HG02884 (cell line): ENCODE data around the gene ATP11A.
"Not testable (repeated sequence)": the region's sequence is repeated elsewhere in the genome, so short reads cannot be mapped to it uniquely, and the experiment has no call there.

Source experiments
- ATAC-seq: cut with Tn5 transposase; IDR thresholded peaks from one replicate; pipeline ENCODE4 v1.9.1; 2021; ENCODE audit warnings: mild to moderate bottlenecking, moderate library complexity; ENCODE audit not compliant: unreplicated experiment

The ATP11A gene

DNA sequence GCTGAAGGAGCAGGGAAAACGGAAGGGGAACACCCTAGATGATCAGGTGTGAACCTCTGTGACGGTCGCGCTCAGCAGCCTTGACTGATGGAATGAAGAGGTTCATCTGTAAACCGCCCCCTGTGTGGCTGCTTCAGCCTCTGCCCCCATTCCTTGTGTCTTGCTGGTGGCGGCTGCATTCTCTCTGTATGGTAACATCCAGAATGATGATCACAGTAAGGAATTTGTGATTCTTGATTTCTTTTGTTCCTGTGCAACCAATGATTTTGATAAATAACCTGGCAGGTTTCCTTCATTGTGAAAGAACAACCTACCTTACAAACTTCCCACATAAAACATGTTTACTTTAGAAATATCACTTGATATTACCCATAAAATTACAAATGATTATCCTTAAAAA, 160.4 kb downstream of the ATP11A start:
- no peak for ATAC-seq

DNA sequence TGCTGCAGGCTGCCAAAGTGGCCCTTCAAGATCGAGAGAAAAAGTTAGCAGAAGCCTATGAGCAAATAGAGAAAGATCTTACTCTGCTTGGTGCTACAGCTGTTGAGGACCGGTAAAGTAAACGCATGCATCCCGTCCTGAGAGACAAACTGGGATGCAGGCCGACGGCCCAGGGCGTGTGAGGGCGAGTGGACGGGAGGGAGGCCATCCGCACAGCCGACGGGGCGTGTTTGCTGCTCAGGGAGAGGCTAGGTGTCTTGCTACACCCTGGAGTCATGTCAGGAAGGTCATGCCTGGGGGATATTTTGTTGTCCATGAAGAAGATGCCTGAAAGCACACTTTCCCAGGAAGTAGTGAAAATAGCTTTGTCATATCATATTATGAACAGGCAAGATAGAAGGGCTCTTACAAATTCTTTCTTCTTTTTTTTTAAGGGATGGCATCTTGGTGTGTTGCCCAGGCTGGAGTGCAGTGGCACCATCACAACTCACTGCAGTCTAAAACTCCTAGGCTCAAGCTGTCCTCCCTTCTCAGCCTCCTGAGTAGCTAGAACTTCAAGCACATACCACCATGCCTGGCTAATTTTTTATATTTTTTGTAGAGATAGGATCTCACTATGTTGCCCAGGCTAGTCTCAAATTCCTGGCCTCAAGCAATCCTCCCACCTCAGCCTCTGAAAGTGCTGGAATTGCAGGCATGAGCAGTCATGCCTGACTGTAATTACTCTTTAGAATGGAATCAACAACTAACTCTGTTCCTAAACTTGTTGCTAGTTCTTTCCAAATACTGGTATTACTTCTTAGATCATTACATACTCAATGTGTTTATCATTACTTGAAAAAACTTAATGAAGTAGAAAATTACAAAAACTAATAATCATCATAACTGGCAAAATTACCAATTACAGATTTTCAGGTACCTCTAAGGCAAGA, 161.5 kb downstream of the ATP11A start:
- ATAC-seq = no peak

DNA sequence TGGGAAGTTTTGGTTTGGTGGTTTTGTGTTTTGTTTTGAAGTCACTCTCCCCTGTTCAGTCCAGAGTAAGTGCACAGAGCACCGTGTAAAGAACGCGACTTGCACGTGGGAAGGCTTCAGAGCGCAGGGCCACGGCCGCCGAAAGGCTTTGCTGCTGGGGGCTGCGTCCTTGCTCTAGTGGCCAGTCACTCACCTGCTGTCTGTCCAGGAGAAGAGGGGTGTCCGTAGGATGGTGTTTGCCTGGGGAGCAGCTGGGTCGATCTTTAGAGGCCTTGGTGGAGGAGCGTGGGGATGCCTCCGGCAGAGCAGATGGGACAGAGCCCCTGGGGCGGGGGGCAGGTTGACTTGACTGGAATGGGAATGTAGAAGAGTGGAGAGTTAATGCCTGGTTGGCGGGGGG, 162.6 kb downstream of the ATP11A start:
- ATAC-seq = no peak

DNA sequence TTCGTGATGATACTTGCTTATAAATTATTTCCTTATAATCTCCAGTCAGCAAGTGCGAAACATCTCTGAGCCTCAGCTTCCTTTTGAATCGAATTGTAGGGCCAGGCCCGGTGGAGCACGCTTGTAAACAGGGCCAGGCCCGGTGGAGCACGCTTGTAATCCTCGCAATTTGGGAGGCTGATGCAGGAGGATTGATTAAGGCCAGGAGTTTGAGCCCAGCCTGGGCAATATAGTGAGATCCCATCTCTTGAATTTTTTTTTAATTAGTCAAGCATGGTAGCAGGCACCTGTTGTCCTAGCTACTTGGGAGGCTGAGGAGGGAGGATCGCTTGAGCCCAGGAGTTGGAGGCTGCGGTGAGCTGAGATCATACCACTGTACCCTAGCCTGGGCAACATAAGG, 163.0 kb downstream of the ATP11A start:
- ATAC-seq = no peak

DNA sequence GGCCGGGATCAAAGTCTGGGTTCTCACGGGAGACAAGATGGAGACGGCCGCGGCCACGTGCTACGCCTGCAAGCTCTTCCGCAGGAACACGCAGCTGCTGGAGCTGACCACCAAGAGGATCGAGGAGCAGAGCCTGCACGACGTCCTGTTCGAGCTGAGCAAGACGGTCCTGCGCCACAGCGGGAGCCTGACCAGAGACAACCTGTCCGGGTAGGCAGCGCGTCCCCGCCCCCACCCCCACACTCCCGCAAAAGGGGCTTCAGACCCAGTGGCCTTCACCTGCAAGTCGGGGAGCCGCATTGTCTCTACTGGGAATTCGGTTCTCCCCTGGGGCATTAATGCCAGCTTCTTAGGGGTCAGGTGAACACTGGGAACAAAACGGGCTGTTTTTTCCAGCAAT, 164.5 kb downstream of the ATP11A start:
- ATAC-seq = no peak

DNA sequence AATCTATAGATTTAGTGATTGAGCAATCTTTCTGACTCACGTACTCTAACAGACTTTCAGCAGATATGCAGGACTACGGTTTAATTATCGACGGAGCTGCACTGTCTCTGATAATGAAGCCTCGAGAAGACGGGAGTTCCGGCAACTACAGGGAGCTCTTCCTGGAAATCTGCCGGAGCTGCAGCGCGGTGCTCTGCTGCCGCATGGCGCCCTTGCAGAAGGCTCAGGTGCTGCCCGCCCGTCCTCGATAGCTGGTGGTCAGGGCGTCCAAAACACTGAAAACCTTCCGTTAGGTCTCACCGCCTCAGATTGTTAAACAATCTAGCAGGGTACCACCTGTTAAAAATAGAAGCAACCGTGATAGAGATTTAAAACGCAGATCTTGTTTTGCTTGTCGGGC, 166.0 kb downstream of the ATP11A start:
- ATAC-seq = no peak

DNA sequence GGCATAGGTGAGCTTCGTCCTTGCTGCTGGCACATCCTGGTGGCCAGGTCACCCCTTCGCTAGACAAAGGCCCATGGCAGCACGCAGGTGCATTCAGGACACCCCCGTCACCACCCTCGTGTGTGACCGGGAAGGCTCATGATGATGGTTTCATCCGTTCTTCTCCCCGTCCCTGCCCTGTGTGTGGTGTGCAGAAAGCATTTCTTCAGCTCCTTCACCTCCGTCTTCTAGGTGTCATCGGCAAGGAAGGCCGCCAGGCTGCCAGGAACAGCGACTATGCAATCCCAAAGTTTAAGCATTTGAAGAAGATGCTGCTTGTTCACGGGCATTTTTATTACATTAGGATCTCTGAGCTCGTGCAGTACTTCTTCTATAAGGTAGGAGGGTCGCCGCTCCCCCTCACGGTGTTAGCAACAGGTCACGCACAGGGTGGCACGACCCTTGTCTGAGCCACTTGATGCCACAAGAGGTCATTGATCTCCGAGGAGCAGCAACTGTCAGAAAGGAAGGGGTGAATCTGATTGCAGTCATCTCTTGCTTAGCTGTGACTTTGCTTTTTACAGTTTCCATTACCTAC, 168.2 kb downstream of the ATP11A start:
- ATAC-seq = no peak

DNA sequence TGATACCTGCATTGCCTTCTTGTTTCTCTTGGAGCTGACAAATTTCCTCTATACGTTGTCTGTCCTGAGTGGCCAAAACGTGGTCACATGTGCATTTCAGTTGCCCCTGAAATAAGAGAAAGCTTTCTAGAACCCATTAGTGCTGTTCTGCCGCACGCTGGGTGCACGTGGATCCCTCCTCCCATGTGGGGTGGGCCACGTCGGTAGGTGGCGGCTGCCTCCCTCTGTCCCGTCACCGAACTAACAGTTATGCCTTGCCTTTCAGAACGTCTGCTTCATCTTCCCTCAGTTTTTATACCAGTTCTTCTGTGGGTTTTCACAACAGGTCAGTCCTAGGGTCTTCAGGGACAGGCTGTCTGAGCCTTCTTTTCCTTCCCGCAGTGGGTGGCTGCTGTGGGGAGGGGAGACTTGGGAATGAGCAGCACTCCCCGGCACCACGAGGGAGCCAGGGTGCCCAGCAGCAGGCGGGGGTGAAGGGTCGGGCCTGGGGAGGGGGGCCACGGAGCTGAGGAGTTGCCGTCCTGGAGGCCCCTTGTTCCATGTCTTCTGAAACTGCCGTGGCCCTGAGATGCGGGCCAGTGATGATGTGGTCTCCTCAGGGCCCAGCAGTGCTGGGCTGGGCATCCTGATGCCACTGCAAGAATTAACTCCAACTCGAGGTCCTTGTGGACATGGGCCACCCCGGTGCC, 169.4 kb downstream of the ATP11A start:
- ATAC-seq = no peak

DNA sequence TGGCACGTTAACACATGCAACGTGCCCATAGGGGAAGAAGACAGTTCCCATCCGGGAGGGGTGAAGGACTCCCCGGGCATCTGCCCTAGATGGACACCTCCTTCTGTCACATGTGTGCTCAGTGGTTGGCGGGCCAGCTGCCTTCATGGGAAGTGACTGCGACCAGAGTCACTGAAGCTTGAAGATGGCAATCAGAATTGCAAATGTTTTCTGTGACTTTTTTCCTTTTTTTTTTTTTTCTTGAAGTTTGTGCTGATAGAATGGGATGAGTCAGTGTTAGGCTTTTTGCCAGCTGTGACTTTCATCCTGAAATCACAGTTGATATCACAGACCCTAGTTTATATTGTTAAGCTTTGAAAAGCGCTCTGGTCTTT, 170.0 kb downstream of the ATP11A start:
- ATAC-seq = peak; percentile 73

DNA sequence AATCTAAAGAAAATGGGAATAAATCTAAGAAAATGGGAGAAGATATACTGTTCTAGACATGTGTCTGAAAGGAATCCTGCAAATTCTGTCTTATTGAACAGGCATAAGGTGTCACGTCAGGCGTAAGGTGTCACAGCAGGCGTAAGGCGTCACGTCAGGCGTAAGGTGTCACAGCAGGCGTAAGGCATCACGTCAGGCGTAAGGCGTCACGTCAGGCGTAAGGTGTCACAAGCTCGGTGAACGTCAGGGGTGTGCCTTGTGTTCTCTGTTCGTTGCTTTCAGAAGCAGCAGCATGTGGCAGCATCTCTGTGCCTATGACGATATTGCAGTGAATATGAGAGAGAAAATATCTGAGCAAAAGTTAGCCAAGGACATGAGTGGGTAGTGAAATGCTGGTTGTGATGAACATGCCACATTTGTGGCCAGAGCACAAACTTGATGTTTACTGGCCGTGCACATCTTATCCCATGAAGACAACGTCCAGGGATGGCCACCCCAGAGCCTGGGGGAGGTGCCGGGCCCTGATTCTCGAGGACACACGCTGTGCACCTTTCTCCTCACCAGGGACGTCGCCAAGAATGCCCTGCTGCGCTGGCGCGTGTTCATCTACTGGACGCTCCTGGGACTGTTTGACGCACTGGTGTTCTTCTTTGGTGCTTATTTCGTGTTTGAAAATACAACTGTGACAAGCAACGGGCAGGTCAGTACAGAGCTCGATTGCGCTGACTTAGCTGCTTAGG, 172.2 kb downstream of the ATP11A start:
- no peak for ATAC-seq

DNA sequence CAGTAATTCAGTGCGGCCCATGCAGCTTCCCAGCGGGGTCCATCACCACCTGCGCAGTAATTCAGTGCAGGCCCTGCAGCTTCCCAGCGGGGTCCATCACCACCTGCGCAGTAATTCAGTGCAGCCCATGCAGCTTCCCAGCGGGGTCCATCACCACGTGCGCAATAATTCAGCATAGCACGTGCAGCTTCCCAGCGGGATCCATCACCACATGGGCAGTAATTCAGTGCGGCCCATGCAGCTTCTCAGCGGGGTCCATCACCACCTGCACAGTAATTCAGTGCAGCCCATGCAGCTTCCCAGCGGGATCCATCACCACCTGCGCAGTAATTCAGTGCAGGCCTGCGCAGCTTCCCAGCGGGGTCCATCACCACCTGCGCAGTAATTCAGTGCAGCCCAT, 173.5 kb downstream of the ATP11A start:
- ATAC-seq = not testable (repeated sequence)

DNA sequence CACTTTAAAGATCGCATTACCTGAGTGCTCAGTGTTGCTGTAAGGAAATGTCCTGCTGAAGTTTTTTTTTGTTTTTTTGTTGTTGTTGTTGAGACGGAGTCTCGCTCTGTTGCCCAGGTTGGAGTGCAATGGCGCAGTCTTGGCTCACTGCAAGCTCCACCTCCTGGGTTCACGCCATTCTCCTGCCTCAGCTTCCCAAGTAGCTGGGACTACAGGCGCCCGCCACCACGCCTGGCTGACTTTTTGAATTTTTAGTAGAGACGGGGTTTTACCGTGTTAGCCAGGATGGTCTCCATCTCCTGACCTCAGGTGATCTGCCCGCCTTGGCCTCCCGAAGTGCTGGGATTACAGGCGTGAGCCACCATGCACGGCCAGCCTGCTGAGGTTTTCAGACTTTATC, 175.6 kb downstream of the ATP11A start:
- ATAC-seq = not testable (repeated sequence)

DNA sequence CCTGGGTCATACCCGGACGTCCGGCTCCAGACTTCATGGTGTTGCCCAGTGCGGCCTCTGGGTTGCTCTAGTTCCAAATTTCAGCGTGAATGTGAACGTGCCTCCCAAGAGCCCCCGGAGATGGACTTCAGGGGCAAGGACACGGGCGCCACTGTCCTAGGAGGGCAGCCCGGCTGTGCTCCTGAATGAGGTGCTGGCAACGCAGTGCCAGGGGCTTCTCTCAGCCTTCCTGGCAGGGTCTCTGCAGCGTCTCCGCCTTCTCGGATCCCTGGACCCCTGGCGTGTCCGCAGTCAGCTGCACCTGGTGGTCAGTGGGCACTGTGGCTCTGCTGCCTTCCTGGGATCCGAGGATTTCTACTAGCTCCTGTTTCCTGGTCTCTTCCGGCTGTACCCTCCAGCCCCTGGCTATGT, 177.5 kb downstream of the ATP11A start:
- ATAC-seq = no peak

DNA sequence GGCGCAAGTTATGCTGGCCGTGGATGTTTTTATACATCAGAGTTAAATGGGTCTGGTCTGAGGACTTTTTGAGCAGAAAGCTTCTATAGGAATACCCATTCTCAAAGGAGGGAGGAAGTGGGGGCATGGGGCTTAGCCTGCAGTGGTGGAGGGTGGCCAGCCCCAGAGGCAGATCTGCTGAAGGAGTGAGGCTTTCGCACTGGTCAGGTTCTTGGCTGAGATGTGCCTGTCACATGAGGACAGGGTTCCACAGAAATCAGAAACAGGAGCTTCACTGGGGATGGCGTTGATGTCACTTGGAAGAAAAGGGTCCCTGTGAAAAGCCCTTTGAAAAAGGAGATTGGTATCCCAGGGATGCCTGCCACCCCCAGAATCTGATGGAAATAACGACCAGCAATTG, 178.5 kb downstream of the ATP11A start:
- ATAC-seq = no peak

DNA sequence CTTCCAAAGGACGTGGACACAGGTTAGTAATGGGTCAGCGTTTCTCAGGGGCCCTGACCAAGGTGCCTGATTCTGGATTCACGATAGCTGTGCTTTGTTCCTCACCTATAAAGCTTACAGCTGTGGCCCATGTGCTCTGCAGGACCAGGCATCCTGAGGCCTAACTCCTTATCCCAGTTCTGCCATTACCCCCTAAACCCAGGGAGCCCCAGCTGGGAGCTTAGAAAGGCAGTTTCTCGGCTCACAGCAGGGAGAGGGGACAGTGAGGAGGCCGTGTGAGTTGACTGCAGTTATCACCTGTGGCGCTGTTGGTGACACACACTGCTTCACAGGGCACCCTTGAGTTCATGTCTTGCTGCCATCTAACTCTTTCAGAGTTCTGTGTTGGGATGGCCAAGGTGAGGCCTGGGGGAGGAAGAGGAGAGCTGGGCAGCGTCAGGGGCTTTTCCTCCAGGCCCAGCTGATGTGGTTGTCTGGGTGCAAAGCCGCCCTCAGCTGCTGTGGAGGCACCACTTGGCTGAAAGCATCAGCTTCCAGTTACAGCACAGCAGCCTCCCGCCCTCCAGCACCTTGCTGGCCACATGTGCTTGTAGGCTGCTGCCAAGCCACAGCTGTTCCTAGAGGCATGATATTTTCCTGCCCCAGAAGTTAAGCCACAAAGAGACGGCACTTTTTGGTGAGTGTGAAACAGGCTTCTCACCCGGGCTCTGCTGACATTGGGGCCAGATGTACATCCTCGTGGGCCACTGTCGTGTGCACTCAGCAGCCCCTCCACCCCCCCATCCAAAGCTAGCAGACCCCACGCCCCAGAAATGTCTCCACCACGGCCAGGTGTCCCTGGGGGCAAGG, 179.6 kb downstream of the ATP11A start:
- ATAC-seq = no peak

DNA sequence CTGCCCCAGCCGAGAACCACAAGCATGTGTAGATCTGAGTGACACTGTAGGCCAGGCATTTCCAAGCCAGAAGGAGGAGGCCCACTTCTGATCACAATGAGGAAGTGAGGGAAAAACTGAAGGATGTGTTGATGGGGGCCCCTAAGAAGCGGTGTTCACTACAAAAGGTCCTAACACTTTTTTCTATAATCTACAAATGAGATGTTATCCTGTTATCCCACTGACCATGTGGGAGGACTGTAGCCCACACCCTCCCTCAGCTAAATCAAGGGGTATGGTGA, 180.2 kb downstream of the ATP11A start:
- ATAC-seq = no peak

DNA sequence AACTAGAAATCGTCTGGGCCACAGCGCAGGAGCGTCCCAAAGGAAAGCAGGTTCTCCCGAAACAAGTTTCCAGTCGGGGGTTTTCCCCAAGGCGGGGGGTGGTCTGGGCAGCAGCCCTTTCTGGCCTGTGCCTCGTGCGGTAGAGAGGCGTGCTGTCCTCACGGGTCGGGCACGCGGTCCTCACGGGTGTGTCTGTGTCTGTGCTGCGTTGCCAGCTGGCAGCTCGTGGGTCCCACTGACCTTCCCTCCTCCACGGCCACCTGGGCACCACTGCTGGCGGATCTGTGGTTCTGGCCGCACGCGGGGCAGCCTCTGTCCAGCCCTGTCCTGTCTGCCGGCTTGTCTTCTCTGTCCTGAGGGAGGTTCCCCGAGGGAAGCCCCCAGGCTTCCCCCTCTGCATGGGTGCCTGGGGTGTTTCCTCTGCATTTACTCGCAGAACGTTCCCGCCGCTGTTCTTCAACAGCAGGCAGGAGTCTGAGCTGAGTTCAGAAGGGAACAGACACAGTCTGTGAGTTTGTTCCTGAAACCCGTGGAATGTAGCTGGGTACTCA, 181.0 kb downstream of the ATP11A start:
- no peak for ATAC-seq

DNA sequence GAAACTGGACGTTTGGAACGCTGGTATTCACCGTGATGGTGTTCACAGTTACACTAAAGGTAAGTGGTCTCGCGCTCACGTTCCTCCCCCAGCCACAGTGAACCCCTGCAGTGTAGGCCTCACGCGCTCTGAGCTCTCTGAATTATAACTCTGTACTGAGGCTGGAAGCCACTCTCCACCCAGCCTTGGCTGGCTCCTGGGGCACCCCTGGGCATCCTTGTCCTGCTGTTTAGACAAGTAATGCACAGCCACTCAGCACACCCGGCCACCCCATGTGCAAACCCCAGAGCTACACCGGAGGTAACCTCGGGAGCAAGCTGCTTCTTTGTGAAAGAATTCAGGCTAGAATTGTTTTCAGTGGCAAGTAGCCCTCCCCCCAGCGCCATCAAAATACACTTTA, 181.9 kb downstream of the ATP11A start:
- ATAC-seq = no peak

DNA sequence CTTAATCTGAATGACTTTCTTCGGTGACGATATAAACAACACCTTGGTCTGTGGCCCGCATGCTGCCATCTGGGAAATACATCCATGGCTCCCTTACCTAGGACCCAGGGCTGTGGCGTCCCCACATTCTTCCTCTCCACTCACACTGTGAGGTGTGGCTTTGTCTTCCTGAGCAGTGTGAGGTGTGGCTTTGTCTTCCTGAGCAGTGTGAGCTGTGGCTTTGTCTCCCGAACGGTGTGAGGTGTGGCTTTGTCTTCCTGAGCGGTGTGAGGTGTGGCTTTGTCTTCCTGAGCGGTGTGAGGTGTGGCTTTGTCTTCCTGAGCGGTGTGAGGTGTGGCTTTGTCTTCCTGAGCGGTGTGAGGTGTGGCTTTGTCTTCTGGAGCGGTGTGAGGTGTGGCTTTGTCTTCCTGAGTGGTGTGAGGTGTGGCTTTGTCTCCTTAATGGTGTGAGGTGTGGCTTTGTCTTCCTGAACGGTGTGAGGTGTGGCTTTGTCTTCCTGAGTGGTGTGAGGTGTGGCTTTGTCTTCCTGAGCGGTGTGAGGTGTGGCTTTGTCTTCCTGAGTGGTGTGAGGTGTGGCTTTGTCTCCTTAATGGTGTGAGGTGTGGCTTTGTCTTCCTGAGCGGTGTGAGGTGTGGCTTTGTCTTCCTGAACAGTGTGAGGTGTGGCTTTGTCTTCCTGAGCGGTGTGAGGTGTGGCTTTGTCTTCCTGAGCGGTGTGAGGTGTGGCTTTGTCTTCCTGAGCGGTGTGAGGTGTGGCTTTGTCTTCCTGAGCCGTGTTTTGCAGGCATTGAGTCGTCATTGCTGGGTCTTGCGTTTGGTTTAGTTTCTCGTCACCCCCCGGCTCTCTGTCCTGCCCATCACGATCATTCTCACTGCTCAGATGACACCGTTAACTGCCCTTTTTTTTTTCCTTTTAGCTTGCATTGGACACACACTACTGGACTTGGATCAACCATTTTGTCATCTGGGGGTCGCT, 183.1 kb downstream of the ATP11A start:
- ATAC-seq = not testable (repeated sequence)
